Mesodermal cell (in vitro differentiated cells): ENCODE data around the gene FLVCR2.

ENCODE experiments used
- H3K27ac ChIP-seq: 2 replicates; pipeline ENCODE4 v1.7.0; 2013; ENCODE audit warnings: mild to moderate bottlenecking, low read depth, low read length, moderate library complexity; ENCODE audit not compliant: severe bottlenecking
- H3K36me3 ChIP-seq: 2 replicates; pipeline ENCODE4 v1.7.1; 2013; ENCODE audit warnings: mild to moderate bottlenecking, low read length, moderate library complexity; ENCODE audit not compliant: control insufficient read depth, insufficient read depth
- H3K4me1 ChIP-seq: one replicate; pipeline ENCODE4 v1.7.1; 2013; ENCODE audit warnings: mild to moderate bottlenecking, low read length; ENCODE audit not compliant: insufficient read depth, control insufficient read depth, poor library complexity, severe bottlenecking
- H3K4me3 ChIP-seq: 2 replicates; pipeline ENCODE4 v1.7.0; 2013; ENCODE audit warnings: low read length, control low read depth, mild to moderate bottlenecking; ENCODE audit not compliant: insufficient read depth, poor library complexity, severe bottlenecking; ENCODE audit errors: extremely low read depth
- H3K9me3 ChIP-seq: 2 replicates; pipeline ENCODE4 v1.7.1; 2013; ENCODE audit warnings: mild to moderate bottlenecking, low read length, moderate library complexity; ENCODE audit not compliant: control insufficient read depth
- WGBS, 2 experiments: methylation state at CpG; one replicate each; pipeline ENCODE4 v1.1.5; 2013; ENCODE audit warnings: missing lambda C conversion rate in 2 of 2; ENCODE audit not compliant: insufficient coverage in 2 of 2; 5-methylcytosine and 5-hydroxymethylcytosine counted together

FLVCR2 gene

GRCh38 chr14:75568791-75569190 lies 9.6 kb upstream of the FLVCR2 start:
- Histone ChIP-seq H3K9me3 (no peaks in the 10 kb centered on the region), H3K27ac (no peak overlapping the region), H3K36me3 (no peaks in the 10 kb centered on the region), H3K4me3 (no peak overlapping the region), H3K4me1 (no peaks in the 10 kb centered on the region)
- 87 to 89% methylated on average over 3 to 5 of the region's 6 CpGs for WGBS, 2 experiments

GRCh38 chr14:75570797-75571196 lies 7.6 kb upstream of the FLVCR2 start:
- Histone ChIP-seq H3K9me3 (no peaks in the 10 kb centered on the region), H3K4me1 (no peaks in the 10 kb centered on the region), H3K36me3 (no peaks in the 10 kb centered on the region), H3K4me3 (no peak overlapping the region), H3K27ac (no peak overlapping the region)
- 86 to 90% methylated on average over 1 to 2 of the region's 2 CpGs for WGBS, 2 experiments

GRCh38 chr14:75572104-75572503 lies 6.3 kb upstream of the FLVCR2 start:
- Histone ChIP-seq H3K4me1 (no peaks in the 10 kb centered on the region), H3K4me3 (no peak overlapping the region), H3K27ac (no peak overlapping the region), H3K36me3 (no peaks in the 10 kb centered on the region), H3K9me3 (no peaks in the 10 kb centered on the region)
- WGBS, 2 experiments, result 93 to 94% methylated on average over 6 of the region's 6 CpGs

GRCh38 chr14:75577090-75577489 lies 1.3 kb upstream of the FLVCR2 start:
- Histone ChIP-seq H3K27ac (no peak overlapping the region), H3K4me1 (no peaks in the 10 kb centered on the region), H3K4me3 (no peak overlapping the region), H3K36me3 (no peaks in the 10 kb centered on the region), H3K9me3 (no peaks in the 10 kb centered on the region)
- 79 to 89% methylated on average over 3 of the region's 3 CpGs for WGBS, 2 experiments

DNA sequence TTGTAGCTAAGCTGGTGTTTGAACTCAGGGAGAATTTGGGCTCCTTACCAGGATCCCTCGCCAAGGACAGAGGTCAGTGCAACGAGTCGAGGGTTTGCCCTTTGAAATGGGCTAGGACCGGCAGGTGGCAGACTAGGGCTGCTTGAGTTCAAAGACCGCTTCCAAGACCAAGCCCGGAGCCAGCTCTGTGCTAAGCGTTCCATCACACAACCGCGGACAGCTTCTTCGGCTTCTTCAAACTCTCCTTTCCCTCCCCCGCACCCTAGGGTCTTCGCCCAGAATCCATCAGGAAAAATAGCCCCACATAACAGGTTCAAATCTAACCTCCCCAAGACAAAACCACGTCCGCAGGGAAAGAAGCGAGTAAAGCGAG lies 705 bp upstream of the FLVCR2 start:
- Histone ChIP-seq H3K27ac (peak overlapping the region; percentile 76), H3K4me3 (peak overlapping the region; percentile 54), H3K4me1 (no peaks in the 10 kb centered on the region), H3K36me3 (no peaks in the 10 kb centered on the region), H3K9me3 (no peaks in the 10 kb centered on the region)
- 0 to 1% methylated on average over 8 to 15 of the region's 16 CpGs for WGBS, 2 experiments

- Histone ChIP-seq H3K4me1 (no peaks in the 10 kb centered on the region), H3K27ac (peak overlapping the region; percentile 23)
These were observed 442 bp downstream of the FLVCR2 start for GRCh38 chr14:75578786-75579337.

GRCh38 chr14:75579338-75579864 lies 981 bp downstream of the FLVCR2 start:
- H3K4me3 ChIP-seq, result no peak overlapping the region
- H3K9me3 ChIP-seq, result no peaks in the 10 kb centered on the region
- no peaks in the 10 kb centered on the region for H3K36me3 ChIP-seq
- no peak overlapping the region for H3K27ac ChIP-seq
- H3K4me1 ChIP-seq, result no peaks in the 10 kb centered on the region
- 96 to 100% methylated on average over 8 to 11 of the region's 13 CpGs for WGBS, 2 experiments

More at GRCh38 chr14:75578786-75579337, 442 bp downstream of the FLVCR2 start:
- peak overlapping the region; percentile 54 for H3K4me3 ChIP-seq
- WGBS, 2 experiments, result 70 to 73% methylated on average over 21 of the region's 21 CpGs
- no peaks in the 10 kb centered on the region for H3K36me3 ChIP-seq
- H3K9me3 ChIP-seq, result no peaks in the 10 kb centered on the region

- 95 to 100% methylated on average over 3 of the region's 3 CpGs for WGBS, 2 experiments
These were observed 1.5 kb downstream of the FLVCR2 start for GRCh38 chr14:75579882-75580281.

GRCh38 chr14:75587388-75587787 lies 9.0 kb downstream of the FLVCR2 start:
- H3K4me3 ChIP-seq, result no peak overlapping the region
- H3K4me1 ChIP-seq, result no peaks in the 10 kb centered on the region
- no peak overlapping the region for H3K27ac ChIP-seq
- H3K9me3 ChIP-seq, result peaks cover 10% of the 10 kb centered on the region
- H3K36me3 ChIP-seq, result no peaks in the 10 kb centered on the region

More at GRCh38 chr14:75579882-75580281, 1.5 kb downstream of the FLVCR2 start:
- no peaks in the 10 kb centered on the region for H3K9me3 ChIP-seq
- no peak overlapping the region for H3K4me3 ChIP-seq
- H3K36me3 ChIP-seq, result no peaks in the 10 kb centered on the region
- H3K27ac ChIP-seq, result no peak overlapping the region
- no peaks in the 10 kb centered on the region for H3K4me1 ChIP-seq

- H3K36me3 ChIP-seq, result no peaks in the 10 kb centered on the region
- H3K4me3 ChIP-seq, result no peak overlapping the region
- 89 to 94% methylated on average over 6 of the region's 6 CpGs for WGBS, 2 experiments
- no peaks in the 10 kb centered on the region for H3K4me1 ChIP-seq
- H3K9me3 ChIP-seq, result peaks cover 16% of the 10 kb centered on the region
- no peak overlapping the region for H3K27ac ChIP-seq
These were observed 11.5 kb downstream of the FLVCR2 start for GRCh38 chr14:75589931-75590330.

- H3K27ac ChIP-seq, result no peak overlapping the region
- no peak overlapping the region for H3K4me3 ChIP-seq
- WGBS, 2 experiments, result 100% methylated on average over 1 of the region's 1 CpG
- no peaks in the 10 kb centered on the region for H3K36me3 ChIP-seq
- H3K4me1 ChIP-seq, result no peaks in the 10 kb centered on the region
- H3K9me3 ChIP-seq, result peaks cover 16% of the 10 kb centered on the region
These were observed 13.0 kb downstream of the FLVCR2 start for GRCh38 chr14:75591331-75591946.
